NCI-H2029 treated with DMSO at 0.1 percent for 48 hours (cell line): ENCODE measurements around the gene STX16.
"Not testable (repeated sequence)": the region's sequence is repeated elsewhere in the genome, so short reads cannot be mapped to it uniquely, and the experiment has no call there.

Source experiments
- DNase-seq: peaks from one replicate; lab custom pipeline; 2025; lab: John Stamatoyannopoulos, UW

STX16 gene

DNA sequence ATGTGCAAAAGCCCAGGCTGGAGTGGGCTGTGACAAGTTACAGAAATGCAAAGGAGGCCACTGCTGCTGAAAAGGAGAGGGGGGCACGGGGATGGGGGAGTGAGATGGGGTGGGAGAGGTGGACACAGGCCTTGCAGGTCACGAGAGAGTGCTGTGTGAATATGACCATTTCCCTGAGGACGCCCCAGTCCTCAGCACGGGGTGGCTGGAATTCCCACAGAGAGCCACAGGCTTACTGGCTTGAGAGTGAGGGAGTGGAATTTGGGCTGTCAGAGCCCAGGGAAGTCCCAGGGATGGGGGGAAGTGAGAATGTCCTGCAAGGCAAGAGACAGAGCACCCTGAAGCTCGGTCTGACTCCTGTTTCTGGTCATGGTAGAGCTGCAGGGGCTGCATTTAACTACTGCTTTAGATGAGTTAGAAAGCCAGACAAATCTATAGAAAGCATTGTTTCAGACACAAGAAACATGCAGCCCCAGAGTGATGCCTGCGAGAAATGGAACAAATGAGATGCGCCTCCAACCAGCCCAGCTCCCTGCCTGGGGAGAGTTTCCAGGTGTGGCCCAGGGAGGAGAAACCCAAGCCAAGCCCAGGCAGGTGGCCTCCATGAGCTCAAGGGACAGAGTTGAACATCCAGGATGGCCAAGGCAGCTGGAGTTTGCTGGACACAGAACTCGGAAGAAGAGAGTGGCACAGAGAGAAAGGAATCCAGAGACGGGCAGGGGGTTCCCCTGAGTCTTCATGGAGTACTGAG, 72.0 kb downstream of the STX16 start:
- no peak for DNase-seq

DNA sequence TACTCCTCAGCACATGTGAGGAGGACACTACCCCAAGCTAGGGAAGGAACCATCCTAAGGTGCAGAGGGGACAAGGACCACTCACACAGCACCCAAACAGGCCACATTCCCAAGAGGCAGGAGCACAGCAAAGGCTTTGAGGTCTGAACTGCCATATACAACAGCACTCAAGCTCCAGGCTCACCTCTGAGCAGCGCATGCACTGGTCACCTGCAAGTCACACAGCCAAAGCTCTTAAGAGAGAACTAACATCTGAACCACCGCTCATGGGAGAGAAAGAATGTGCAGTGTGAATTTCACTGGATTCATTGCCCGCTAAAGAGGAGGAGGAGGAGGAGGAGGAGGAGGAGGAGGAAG, 72.5 kb downstream of the STX16 start:
- DNase-seq = no peak

DNA sequence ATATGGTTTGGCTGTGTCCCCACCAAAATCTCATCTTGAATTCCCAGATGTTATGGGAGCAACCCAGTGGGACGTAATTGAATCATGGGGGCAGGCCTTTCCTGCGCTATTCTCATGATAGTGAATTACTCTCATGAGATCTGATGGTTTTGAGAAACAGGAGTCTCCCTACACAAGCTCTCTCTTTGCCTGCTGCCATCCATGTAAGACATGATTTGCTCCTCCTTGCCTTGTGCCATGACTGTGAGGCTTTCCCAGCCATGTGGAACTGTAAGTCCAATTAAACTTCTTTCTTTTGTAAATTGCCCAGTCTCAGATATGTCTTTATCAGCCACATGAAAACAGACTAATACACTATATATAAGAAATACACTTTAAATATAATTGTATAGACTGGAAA, 75.1 kb downstream of the STX16 start:
- DNase-seq = not testable (repeated sequence)
